NCI-H774 (cell line): ENCODE data around the gene MYH6.

Source experiments
- DNase-seq: peaks from one replicate; lab custom pipeline; 2025; lab: John Stamatoyannopoulos, UW

MYH6 gene

GRCh38 chr14:23376482-23377197 lies 31.4 kb downstream of the MYH6 start, which contains the start of gene CMTM5:
Gene CMTM5, plus strand, starts transcription at chr14:23377046. Its CDS starts 206 bp downstream, at chr14:23377252.
- no peak for DNase-seq

- DNase-seq, result no peak
Measured at GRCh38 chr14:23375527-23376251, 32.4 kb downstream of the MYH6 start.

- no peak for DNase-seq
Measured at GRCh38 chr14:23373041-23373440, 35.0 kb downstream of the MYH6 start.

GRCh38 chr14:23372509-23372908 lies 35.6 kb downstream of the MYH6 start, which contains the start of gene IL25:
Gene IL25, plus strand, starts transcription at chr14:23372809.
- DNase-seq, result no peak

GRCh38 chr14:23371865-23372264 lies 36.2 kb downstream of the MYH6 start:
- no peak for DNase-seq

- DNase-seq, result no peak
Measured at GRCh38 chr14:23370221-23370620, 37.9 kb downstream of the MYH6 start.

- no peak for DNase-seq
Measured at GRCh38 chr14:23366426-23366921, 41.6 kb downstream of the MYH6 start.

- DNase-seq, result no peak
Measured at GRCh38 chr14:23365732-23366425, 42.2 kb downstream of the MYH6 start.

- DNase-seq, result no peak
Measured at GRCh38 chr14:23365036-23365731, 42.9 kb downstream of the MYH6 start, which contains the start of gene EFS. Gene EFS, minus strand, starts transcription at chr14:23365172. Its CDS starts 147 bp downstream, at chr14:23365025.

GRCh38 chr14:23364164-23365035 lies 43.7 kb downstream of the MYH6 start:
- no peak for DNase-seq

GRCh38 chr14:23362200-23362599 lies 45.9 kb downstream of the MYH6 start:
- DNase-seq, result no peak

- DNase-seq, result no peak
Measured at GRCh38 chr14:23361763-23362162, 46.3 kb downstream of the MYH6 start.

GRCh38 chr14:23361320-23361719 lies 46.8 kb downstream of the MYH6 start:
- no peak for DNase-seq

- no peak for DNase-seq
Measured at GRCh38 chr14:23360496-23360895, 47.6 kb downstream of the MYH6 start.

GRCh38 chr14:23359722-23360447 lies 48.2 kb downstream of the MYH6 start:
- no peak for DNase-seq

GRCh38 chr14:23359167-23359626 lies 48.9 kb downstream of the MYH6 start:
- DNase-seq, result no peak

GRCh38 chr14:23358553-23359166 lies 49.4 kb downstream of the MYH6 start:
- DNase-seq, result no peak

GRCh38 chr14:23358042-23358441 lies 50.0 kb downstream of the MYH6 start:
- DNase-seq, result no peak

- DNase-seq, result no peak
Measured at GRCh38 chr14:23357261-23357660, 50.8 kb downstream of the MYH6 start.

- no peak for DNase-seq
Measured at GRCh38 chr14:23356662-23357061, 51.4 kb downstream of the MYH6 start.
